ENCODE measurements around the gene SKIC2. TPM values are rescaled to one million over a fixed set of nuclear protein-coding genes. Genes with fewer than 3 reads are reported as not detected.
"Not testable (repeated sequence)": the region's sequence is repeated elsewhere in the genome, so short reads cannot be mapped to it uniquely, and the experiment has no call there.

SKIC2 gene
- total RNA-seq, 1 donor from 2014 or later: 30.7 TPM

- peak; percentile 6 for DNase-seq (ENCODE audit: missing footprints)
- ATAC-seq; intact Hi-C loops (cut with DNase I): not testable (repeated sequence)
Observed at GRCh38 chr6:31980195-31980876, 21.4 kb downstream of the SKIC2 start.

GRCh38 chr6:31980998-31981397, 22.0 kb downstream of the SKIC2 start:
- intact Hi-C loops (cut with DNase I); DNase-seq (ENCODE audit: missing footprints); ATAC-seq: not testable (repeated sequence)

- intact Hi-C loops (cut with DNase I); DNase-seq (ENCODE audit: missing footprints): not testable (repeated sequence)
- peak; percentile 76 for ATAC-seq
Observed at GRCh38 chr6:31981744-31982143, 22.8 kb downstream of the SKIC2 start, which contains the start of gene C4A. Gene C4A, plus strand, starts transcription at chr6:31982057. Its CDS starts 51 bp downstream, at chr6:31982108.

GRCh38 chr6:31989363-31989762, 30.4 kb downstream of the SKIC2 start:
- intact Hi-C loops (cut with DNase I); ATAC-seq; DNase-seq (ENCODE audit: missing footprints): not testable (repeated sequence)

- peak; percentile 46 for DNase-seq (ENCODE audit: missing footprints)
- intact Hi-C loops (cut with DNase I); ATAC-seq: not testable (repeated sequence)
Observed at GRCh38 chr6:31994421-31994820, 35.4 kb downstream of the SKIC2 start.

- ATAC-seq; intact Hi-C loops (cut with DNase I): not testable (repeated sequence)
- DNase-seq (ENCODE audit: missing footprints): peak; percentile 13
Observed at GRCh38 chr6:31996385-31996784, 37.4 kb downstream of the SKIC2 start.

- intact Hi-C loops (cut with DNase I); DNase-seq (ENCODE audit: missing footprints): not testable (repeated sequence)
- ATAC-seq: peak; percentile 58
Observed at GRCh38 chr6:32002546-32003268, 43.7 kb downstream of the SKIC2 start.

GRCh38 chr6:32003301-32003700, 44.3 kb downstream of the SKIC2 start:
- DNase-seq (ENCODE audit: missing footprints); intact Hi-C loops (cut with DNase I); ATAC-seq: not testable (repeated sequence)

- ATAC-seq; DNase-seq (ENCODE audit: missing footprints); intact Hi-C loops (cut with DNase I): not testable (repeated sequence)
Observed at GRCh38 chr6:32004393-32004792, 45.4 kb downstream of the SKIC2 start.

- DNase-seq (ENCODE audit: missing footprints); ATAC-seq; intact Hi-C loops (cut with DNase I): not testable (repeated sequence)
Observed at GRCh38 chr6:32004864-32005537, 46.0 kb downstream of the SKIC2 start.

- ATAC-seq; DNase-seq (ENCODE audit: missing footprints); intact Hi-C loops (cut with DNase I): not testable (repeated sequence)
Observed at GRCh38 chr6:32005538-32005880, 46.5 kb downstream of the SKIC2 start.

GRCh38 chr6:32005991-32006529, 47.1 kb downstream of the SKIC2 start:
- peak; percentile 28 for DNase-seq (ENCODE audit: missing footprints)
- intact Hi-C loops (cut with DNase I); ATAC-seq: not testable (repeated sequence)

- ATAC-seq: not testable (repeated sequence)
Observed at GRCh38 chr6:32007086-32007485, 48.1 kb downstream of the SKIC2 start.

GRCh38 chr6:32008037-32008436, 49.1 kb downstream of the SKIC2 start:
- DNase-seq (ENCODE audit: missing footprints); ATAC-seq; intact Hi-C loops (cut with DNase I): not testable (repeated sequence)

More at GRCh38 chr6:32007086-32007485, 48.1 kb downstream of the SKIC2 start:
- DNase-seq (ENCODE audit: missing footprints); intact Hi-C loops (cut with DNase I): not testable (repeated sequence)

- ATAC-seq; intact Hi-C loops (cut with DNase I); DNase-seq (ENCODE audit: missing footprints): not testable (repeated sequence)
Observed at GRCh38 chr6:32008616-32009015, 49.6 kb downstream of the SKIC2 start.

- intact Hi-C loops (cut with DNase I); ATAC-seq: not testable (repeated sequence)
- DNase-seq (ENCODE audit: missing footprints): peak; percentile 39
Observed at GRCh38 chr6:32009537-32009936, 50.6 kb downstream of the SKIC2 start.

GRCh38 chr6:32010856-32011530, 52.0 kb downstream of the SKIC2 start:
- ATAC-seq; DNase-seq (ENCODE audit: missing footprints); intact Hi-C loops (cut with DNase I): not testable (repeated sequence)

- intact Hi-C loops (cut with DNase I): not testable (repeated sequence)
- ATAC-seq (peak; percentile 35), DNase-seq (ENCODE audit: missing footprints) (peak; percentile 42)
Observed at GRCh38 chr6:32012941-32013617, 54.1 kb downstream of the SKIC2 start.
